Stimulated activated naive CD8-positive, alpha-beta T cell treated with anti-CD3 and anti-CD28 coated beads, Interleukin-15, Interleukin-2, amounts not matched to agents 100 U/mL and 50 U/mL, for 24 hours (primary cell): ENCODE measurements around the gene SLC2A9.

Experiments
- ATAC-seq: fragments of 150-1000 bp; cut with Tn5 transposase; one replicate; pipeline ENCODE4 v1.10.0; 2021
- DNase-seq: peaks from one replicate; pipeline ENCODE4 v3.0.0; 2021

The SLC2A9 gene

DNA sequence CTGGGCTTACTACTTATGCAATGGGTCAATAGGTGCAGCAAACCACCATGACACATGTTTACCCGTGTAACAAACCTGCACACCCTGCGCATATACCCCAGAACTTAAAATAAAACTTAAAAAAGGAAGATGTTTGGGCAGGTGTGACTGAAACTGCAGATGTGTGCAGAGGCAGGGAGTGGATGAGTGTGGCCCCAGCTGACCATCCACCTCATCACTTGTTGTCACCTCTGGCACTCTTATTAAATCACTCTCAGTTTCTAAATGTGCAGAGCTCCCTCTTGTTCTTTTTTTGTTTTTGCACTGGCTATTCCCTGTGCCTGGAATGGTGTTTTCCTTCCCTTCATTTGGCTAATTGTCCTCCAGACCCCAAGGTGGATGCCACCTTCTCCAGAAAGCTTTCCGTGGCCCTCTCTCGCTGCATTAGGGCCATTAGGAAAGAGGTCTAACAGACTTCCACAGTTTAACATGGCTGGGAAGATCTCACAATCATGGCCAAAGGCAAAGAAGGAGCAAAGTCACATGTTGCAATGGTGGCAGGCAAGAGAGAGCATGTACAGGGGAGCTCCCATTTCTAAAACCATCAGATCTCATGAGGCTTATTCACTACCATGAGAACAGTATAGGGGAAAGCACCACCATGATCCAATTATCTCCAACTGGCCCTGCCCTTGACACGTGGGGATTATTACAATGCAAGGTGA lies 58.5 kb downstream of the SLC2A9 start:
- DNase-seq = no peak
- no peak for ATAC-seq

DNA sequence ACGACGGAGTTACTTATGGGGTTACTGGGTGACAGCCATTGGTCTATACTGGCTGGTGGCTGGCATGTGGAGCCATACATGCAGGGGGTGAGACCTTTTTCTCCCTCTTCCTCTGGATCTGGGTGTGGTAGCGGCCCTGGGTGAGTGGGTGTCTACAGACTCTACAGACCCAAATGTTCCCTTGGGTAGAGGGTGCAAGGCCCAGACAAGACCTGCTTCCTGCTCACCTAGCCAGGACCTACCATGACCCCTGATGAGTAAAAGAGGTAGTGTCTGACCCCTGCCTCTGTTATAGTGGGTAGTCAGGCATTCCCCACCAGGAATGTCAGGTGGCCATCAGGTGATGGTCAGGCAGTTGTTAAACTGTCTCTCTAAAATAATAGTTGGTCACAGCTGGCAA lies 66.8 kb downstream of the SLC2A9 start:
- DNase-seq = no peak
- ATAC-seq = no peak

GRCh38 chr4:9953089-9953488 lies 68.2 kb downstream of the SLC2A9 start:
- ATAC-seq (no peak), DNase-seq (no peak)

DNA sequence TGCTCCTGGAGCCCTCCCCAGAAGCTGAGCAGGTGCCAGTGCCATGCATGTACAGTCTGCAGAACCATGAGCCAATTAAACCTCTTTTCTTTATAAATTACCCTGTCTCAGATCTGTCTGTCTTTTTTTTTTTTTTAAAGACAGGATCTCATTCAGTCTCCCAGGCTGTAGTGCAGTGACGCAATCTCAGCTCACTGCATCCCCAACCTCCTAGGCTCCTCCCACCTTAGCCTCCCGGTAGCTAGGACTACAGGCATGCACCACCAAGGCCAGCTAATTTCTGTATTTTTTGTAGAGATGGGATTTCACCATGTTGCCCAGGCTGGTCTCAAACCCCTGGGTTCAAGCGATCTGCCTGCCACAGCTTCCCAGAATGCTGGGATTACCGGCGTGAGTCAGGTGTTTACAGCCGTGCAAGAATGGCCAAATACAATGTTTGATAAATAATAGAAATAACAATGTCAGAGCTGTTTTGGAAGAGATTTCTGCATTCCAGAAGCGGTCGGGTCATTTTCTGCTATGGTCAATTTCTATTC lies 68.8 kb downstream of the SLC2A9 start:
- ATAC-seq (no peak), DNase-seq (no peak)

DNA sequence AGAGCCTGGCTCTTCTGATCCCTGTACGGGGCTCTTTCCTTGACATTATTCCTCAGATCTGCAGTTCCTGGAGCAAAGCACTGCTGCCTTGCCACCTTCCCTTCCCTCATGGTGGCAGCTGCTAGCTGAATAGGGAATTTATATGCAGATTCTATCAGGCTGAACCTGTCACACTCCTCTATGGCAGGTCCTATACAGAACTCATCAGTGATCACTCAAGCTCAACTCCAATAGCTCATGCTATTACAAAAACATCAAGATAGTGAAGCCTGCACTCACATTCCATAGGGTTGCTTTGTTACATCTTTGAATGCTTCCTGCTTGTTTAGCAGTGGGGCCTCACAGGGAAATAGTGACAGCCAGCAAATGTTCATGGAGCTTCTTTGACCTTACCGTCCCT lies 71.7 kb downstream of the SLC2A9 start:
- ATAC-seq (no peak), DNase-seq (no peak)

- ATAC-seq (no peak), DNase-seq (no peak)
Observed at GRCh38 chr4:9947168-9948062, 73.9 kb downstream of the SLC2A9 start.

DNA sequence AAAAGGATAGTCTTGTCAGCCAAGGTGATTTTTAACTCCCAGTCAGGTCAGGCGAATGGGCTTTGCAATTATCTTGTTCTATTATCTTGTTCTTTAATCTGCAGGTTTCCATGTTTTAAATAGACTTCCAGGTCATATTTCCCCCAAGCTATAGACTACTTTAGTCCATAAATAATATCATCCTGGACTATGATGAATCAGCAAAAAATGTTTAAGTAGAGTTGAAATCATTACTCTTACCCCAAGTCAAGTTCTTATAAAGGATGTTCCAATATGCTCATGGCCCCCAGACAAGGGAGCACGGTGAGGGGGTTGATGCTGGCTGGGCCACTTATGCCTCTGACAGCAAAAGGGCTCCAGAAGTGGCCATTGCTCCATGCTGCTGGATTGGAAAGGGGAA lies 75.1 kb downstream of the SLC2A9 start:
- DNase-seq (no peak), ATAC-seq (no peak)

- ATAC-seq = no peak
- no peak for DNase-seq
Observed at GRCh38 chr4:9944431-9945425, 76.6 kb downstream of the SLC2A9 start.

DNA sequence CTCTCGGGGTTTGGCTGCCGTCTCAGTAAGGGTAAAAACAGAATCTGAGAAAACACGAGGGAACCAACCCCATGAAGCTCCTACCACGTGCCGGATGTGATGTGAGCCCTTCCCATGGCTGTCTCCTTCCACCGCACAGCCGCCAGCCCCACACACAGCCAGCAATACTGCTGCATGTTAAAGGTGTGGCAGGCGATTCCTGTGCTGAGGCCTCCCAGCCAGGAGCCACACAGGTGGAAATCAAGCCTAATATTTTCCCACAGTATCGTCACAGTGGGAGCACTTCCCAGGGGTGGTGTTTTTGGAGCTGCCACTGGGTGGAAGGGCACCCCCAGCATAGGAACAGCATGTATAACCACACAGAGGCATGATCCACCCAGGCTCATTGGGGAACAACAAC lies 77.5 kb downstream of the SLC2A9 start:
- no peak for ATAC-seq
- DNase-seq = no peak

DNA sequence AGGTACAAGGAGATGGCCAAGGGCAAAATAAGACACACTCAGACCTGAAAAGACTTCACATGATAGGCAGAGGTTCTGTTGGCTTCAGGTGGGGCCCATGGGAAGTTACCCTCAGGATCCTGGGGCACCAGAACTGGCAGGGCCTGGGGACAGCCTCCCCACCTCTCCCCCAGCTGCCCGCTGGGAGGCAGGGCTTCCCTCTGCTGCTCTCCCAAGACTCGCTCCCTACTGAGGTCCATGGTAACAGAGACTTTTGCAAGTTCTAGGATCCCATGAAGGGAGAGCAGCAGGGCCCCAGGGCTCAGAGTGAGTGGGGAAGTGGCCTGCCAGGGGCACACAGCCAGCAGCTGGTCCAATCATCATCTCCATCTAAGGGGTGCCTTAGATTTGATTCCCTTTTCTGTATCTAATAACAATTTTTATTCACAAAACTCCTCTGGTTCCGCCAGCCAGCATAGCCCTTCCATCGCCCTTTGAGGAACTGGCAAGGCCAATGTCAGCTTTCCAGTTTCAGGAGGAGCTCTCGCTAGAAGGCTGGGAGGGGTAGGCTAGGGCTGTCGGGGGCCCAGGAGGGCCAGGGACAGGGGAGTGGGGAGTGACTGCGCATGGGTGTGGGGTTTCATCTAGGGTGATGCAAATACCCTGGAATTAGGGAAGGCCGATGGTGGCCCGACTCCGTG lies 78.2 kb downstream of the SLC2A9 start:
- ATAC-seq = no peak
- no peak for DNase-seq

DNA sequence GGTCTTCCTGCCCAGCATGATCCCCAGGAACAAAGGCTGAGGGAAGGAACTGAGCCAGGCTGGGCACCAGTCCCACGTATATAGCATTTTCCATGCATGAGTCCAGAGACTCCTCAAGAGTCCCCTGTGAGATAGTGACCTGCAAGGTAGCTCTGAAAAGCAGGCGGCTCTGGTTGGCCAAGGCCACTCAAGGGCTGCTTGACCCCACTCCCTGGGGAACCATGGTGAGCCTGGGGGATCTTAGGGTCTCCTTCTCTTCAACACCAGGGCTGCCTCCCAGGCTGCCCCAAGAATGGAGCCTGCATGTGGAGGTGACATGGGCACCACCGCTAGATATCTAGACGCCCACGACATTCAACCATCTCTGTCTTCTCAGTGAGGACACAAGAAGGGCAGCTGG lies 79.2 kb downstream of the SLC2A9 start:
- DNase-seq (no peak), ATAC-seq (no peak)

DNA sequence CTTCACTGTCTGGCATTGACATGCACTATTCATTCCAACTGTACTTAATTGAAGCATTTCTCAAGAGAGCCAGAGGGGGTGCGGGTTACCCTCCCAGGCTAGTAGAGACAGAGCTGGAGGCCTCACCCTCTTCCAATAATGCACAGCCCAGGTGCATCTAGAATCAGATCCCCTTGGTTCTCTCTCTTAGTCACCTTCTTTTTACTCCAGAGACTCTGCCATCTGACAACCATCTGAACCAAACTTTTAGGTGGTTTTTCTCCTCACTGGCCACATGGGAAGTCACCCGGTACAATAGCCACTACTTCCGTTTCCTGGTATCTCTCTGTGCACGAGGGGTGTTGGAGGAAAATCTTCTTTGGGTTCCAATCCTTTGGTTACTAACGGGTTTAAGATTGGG lies 81.3 kb downstream of the SLC2A9 start:
- no peak for ATAC-seq
- DNase-seq = no peak

GRCh38 chr4:9938933-9939332 lies 82.4 kb downstream of the SLC2A9 start:
- DNase-seq = no peak
- no peak for ATAC-seq

DNA sequence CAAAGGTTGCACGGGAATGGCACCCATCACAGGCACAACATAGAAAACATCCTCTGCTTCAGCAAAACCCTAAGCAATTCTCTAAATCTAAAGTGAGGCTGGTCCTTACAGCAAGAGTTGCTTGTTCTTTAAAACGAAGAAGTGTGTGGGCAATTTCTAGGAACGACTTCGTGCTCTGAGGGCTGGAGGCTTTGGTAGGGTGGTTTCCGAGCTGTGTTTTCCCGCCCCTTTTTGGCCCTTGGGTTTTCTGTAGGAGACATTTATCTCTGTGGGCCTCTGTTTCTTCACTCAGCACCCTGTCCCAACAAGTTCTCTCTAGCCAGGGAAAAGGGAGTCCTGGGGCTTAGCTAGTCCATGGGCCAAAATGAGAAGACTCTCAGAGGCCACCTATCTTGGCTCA lies 84.2 kb downstream of the SLC2A9 start:
- no peak for ATAC-seq
- DNase-seq = no peak

- no peak for DNase-seq
- ATAC-seq = no peak
Observed at GRCh38 chr4:9936129-9936644, 85.1 kb downstream of the SLC2A9 start.

DNA sequence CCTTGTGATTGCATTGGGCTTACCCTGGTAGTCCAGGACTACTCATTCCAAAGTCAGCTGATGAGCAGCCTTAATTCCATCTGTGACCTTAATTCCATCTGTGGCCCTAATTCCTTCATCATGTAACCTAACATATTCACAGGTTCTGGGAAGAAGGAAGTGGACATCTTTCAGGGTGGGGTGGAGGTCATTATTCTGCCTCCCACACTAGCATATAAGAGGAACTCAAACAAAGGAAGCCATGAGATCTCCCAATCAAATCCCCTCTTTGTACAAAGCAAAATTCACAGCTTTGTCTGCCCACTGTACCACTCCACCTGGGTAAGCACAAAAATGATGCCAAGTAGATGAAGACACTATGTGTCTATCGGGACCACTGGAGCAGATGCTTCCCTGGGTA lies 87.3 kb downstream of the SLC2A9 start:
- DNase-seq (no peak), ATAC-seq (no peak)

- ATAC-seq (no peak), DNase-seq (no peak)
Observed at GRCh38 chr4:9933184-9933583, 88.1 kb downstream of the SLC2A9 start.

- ATAC-seq (no peak), DNase-seq (no peak)
Observed at GRCh38 chr4:9932771-9933170, 88.5 kb downstream of the SLC2A9 start.

DNA sequence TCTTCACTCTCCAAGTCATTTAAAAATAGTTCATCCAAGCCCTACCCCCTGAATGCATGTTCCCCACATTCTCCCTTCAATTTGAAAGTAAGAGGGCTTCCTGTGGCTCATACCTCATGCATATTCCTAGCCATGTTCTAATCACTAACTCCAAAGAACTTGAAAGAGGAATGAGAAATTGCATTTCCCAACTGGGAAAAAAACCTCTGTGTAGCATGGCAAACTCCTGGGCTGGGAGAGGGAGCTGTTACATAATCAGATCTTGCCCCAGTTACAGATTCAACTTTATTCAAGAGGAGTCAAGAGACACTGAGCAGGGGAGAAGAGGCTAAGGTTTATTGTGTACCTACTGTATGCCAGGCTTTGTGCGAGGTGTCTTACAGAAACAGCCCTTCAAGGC lies 90.2 kb downstream of the SLC2A9 start:
- ATAC-seq = no peak
- DNase-seq = no peak

- ATAC-seq (no peak), DNase-seq (no peak)
Observed at GRCh38 chr4:9929111-9929510, 92.2 kb downstream of the SLC2A9 start.

- DNase-seq = no peak
Observed at GRCh38 chr4:9927341-9928007, 93.8 kb downstream of the SLC2A9 start.

More at GRCh38 chr4:9927341-9928007, 93.8 kb downstream of the SLC2A9 start:
- ATAC-seq = no peak
